Gastrocnemius medialis (tissue), 4 donors: ENCODE measurements around the gene TMBIM1.

Experiments used
- CTCF ChIP-seq, 5 experiments: fragments of 450-650 bp in 3 of 5; fragments of 200-600 bp in 2 of 5; sonication (generic) in 2 of 5; IDR thresholded peaks in 4 of 5; conservative IDR thresholded peaks in 1 of 5; 1 replicate in 4 of 5; 2 replicates in 1 of 5; pipeline ENCODE4 v1.5.1; 2016 to 2019; ENCODE audit warnings: antibody characterized with exemption in 5 of 5, mild to moderate bottlenecking in 3 of 5, moderate library complexity in 3 of 5
- POLR2A ChIP-seq, 2 donors: fragments of 450-650 bp; IDR thresholded peaks; one replicate each; pipeline ENCODE4 v1.6.1; 2017; ENCODE audit warnings: antibody characterized with exemption in 2 of 2, mild to moderate bottlenecking in 2 of 2, moderate library complexity in 2 of 2

GRCh38 chr2:218294430-218295022, 2.2 kb upstream of the TMBIM1 start:
- no peak for TF ChIP-seq CTCF (IDR thresholded peaks at IDR 0.05 in 4 of 5, conservative IDR thresholded peaks at IDR 0.05 in 1 of 5)
- no peak for TF ChIP-seq POLR2A (IDR thresholded peaks at IDR 0.05)
